UCSD-AML1 (cell line): ENCODE data around the gene BIN1.
A peak's percentile ranks its signal among the peaks of the same experiment; 100 is the strongest.
"Not testable (repeated sequence)": the region's sequence is repeated elsewhere in the genome, so short reads cannot be mapped to it uniquely, and the experiment has no call there.

Source experiments
- DNase-seq: peaks from one replicate; lab custom pipeline; 2025; ENCODE audit not compliant: unreplicated experiment; lab: John Stamatoyannopoulos, UW

BIN1 gene

DNA sequence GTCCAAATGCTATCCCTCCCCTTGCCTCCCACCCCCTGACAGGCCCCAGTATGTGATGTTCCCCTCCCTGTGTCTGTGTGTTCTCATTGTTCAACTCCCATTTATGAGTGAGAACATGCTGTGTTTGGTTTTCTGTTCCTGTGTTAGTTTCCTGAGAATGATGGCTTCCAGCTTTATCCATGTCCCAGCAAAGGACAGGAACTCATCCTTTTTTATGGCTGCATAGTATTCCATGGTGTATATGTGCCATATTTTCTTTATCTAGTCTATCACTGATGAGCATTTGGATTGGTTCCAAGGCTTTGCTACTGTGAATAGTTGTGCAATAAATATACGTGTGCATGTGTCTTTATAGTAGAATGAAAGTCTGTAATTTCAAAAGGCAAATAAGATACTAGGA, 78.2 kb downstream of the BIN1 start:
- DNase-seq, result not testable (repeated sequence)

DNA sequence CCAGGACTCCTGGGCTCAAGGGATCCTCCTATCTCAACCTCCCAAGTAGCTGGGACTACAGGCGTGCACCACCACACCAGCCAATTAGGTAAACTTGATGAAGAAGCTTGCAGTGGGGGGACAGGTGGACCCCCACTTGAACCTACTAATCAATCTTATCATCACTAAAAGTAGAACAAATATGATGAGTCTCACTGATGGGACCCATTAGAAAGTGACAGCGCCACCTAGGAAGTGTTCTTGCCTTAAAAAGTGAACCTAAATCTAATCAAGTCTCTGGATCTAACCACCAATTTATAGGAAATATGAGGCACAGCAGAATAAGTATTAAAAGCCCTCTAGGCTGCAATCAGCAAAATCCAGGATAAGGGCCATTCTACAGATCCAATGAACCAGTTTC, 79.2 kb downstream of the BIN1 start:
- no peak for DNase-seq

DNA sequence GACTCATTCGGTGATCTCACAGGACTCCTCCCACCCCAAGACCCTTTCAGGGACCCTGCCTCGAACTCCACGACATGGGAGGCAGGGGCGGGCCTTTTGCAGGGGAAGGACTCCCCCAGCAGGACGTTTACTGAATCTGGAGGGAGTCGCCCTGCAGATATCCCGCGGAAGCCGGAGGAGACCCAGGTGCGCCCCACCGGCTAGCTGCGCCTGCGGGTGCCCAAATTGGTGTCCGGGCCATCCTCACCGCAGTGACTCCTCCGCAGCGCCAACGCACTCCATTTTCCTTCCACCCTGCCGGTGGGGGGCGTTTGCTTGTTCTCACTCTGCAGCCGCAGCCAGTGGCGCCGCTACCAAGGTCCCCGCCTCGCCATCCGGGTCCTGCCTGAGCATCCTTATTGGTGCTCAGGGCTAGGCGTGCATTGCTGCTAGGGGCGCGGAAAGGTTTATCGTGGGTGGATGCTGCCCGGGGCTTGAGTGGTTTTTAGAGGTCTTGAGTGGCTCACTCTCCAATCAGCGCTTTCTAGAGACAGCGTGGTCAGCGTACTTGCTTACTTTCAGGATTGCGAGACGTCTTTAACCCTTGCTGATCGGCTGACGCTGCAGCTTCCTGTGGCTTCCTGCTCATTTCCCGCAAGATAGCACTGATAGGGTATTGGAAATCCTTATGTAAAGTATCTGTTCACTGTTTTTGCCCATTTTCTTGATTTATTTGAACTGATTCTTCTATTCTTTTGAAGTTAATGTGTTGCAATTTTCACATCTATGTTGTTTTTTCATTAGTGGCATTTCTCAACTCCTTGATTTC, 81.4 kb downstream of the BIN1 start:
- DNase-seq, result peak; percentile 69

DNA sequence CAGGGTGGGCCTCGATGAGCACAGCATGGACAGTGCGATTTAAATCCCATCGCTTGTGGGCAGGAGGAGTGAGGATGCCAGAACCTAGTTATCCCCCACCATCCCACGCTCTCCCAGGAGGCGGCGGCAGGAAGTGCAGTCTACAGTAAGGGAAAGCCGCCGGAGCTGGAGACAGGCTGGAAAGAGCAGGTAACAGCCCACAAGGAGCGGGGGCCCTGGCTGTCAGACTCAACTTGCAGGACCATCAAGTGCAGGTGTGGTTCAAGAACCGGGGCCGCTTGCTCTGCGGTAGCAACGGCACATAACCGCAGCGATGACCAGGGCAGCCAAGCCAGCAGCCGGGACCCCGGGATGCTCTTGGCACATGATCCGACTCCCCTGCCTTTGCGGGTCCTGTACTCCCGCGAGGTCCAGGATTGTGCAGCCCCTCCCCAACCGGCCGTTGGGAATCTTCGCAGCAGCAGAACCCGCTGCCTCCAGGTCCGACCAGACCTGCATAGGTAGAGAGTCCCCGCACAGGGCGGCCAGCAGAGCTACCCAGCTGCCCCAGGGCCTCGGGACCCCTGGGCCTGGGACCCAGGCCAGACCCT, 82.1 kb downstream of the BIN1 start:
- no peak for DNase-seq

DNA sequence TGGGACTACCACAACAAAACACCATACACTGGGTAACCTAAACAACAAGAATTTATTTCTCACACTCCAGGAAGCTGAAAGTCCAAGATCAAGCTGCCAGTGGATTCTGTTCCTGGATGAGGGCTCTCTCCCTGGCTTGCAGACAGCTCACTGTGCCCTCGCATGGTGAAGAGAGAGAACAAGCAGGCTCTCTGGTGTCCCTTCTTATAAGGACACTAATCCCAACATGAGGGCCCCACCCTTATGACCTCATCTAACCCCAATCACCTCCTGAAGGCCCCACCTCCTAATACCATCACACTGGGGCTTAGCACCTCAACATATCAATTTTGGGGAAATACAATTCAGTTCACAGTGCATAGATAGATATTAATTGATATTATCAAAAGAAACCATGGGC, 83.5 kb downstream of the BIN1 start:
- DNase-seq, result no peak

DNA sequence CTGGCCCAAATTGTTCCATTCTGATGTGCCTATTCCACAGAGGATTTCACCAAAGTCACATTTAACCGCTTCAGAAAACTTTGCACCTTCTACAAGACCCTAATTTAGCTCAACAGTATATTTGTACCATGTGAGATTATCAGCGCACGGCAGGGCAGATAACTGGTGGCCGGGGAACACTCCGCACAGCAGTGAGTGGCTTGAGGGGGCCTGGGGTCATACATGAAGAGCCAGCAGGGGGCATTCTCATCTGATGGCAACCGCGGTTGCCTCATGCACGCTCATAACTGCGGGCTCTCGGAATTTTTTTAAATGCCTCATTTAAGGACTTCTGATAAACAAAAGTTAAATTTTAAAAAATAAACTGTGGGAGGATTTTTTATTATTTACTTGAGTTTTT, 84.1 kb downstream of the BIN1 start:
- DNase-seq, result no peak

DNA sequence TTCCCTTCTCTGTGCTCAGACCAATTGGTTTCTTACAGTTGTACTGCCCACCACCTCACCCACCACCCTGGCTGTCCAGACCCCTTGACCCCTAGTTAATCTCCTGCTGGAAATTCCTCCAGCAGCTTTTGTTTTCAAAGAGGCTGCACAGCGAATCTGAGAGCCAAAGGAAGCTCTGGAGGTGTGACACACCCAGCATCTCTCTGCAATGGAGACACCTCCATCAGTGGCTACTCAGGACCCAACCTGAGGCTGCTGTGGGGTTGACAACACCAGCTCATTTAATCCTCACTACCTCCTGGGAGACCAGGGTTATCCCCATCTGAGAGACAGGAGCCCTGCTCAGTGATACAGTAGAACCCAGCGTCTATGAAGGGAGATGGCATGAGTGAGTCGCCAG, 86.4 kb downstream of the BIN1 start:
- DNase-seq, result no peak

DNA sequence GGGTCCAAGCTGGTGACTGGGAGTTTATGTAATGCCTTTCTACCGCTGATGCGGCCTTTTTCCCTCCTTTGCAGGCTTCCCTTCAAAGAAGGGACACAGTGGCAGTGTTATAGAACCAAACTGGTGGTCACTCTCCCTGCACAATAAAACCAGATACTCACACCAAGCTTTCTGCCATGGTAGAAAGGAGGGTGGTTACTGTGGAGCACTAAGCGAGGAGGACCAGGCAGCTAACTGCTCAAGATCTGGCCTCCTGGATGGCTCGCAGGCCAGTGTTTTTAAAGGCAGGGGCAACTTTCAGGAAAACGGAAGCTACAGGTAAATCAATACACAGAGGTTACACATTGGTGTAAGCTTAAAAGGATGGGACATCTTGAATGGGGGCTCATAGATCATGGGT, 89.4 kb downstream of the BIN1 start:
- DNase-seq, result no peak

DNA sequence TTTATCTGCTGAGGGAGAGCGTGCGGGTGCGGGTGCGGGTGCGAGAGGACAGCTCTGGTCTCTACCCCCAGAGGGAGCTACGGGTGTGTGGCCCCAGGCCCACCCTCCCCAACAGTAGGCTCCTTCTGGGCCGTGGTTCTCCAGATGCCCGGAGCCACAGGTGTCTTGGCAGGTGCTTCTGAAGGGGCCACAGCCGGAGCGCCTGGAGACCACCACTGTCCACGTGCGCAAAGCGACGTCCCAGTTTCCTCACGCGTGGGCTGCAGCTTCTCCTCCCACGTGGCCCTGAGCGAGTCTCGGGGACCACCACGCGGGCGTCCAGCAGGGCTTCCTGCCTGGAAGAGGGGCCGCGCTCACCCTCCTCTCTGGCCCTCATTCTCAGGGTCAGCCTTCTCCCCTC, 90.6 kb downstream of the BIN1 start:
- DNase-seq, result no peak

DNA sequence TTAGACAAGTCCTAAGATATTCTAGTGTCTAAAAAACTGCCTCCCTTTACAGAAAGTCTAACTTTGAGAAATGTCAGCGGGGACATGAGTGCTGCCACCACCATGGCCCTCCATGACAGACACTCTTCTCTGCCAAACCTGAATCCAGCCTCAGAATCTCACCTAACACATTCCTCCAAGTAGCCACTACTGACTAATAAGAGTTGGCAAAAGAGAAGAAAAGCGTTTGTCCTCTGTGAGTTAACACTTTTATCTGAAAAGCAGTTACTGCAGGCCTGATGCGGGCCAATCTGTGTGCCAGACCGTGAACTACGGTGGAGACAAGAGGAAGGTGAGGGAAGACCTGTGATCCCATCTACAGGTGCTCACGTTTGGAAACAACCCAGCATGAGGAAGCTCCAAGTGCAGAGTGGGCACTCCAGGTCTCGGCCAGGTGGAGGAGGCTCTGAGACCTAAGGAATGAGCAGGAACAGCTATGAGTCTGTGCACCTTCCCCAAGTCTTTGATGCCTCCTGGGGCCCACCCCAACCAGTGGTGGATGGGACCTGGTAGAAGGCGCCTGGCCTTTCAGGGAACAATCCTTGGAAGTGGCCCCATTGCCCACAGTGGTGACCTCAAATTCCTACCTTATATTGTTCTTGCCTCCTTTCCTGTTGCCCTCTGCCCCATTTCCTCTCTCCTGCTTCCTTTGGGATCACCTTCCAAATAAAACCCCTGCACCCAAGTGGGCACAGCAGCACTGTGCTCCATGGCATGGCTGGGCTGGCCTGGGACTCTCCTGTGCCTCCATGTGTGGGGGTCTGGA, 91.6 kb downstream of the BIN1 start:
- DNase-seq, result no peak

DNA sequence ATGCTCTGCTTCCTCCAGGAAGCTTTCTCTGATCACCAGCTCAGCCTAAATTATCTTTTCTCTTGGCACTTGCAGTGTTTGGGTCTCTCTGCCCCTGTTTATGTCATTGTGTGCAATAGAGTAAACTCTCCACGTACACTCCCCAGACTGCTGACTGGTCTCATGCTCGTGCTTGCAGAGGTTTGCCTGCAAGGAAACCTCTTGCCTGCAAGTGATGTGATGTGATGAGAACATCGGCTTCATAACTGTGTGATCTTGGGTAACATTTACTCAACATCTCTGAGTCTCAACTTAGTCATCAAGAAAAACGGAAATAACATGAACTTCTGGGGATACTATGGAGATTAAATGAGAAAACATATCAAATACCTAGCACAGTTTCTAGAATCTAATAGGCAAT, 92.3 kb downstream of the BIN1 start:
- no peak for DNase-seq

DNA sequence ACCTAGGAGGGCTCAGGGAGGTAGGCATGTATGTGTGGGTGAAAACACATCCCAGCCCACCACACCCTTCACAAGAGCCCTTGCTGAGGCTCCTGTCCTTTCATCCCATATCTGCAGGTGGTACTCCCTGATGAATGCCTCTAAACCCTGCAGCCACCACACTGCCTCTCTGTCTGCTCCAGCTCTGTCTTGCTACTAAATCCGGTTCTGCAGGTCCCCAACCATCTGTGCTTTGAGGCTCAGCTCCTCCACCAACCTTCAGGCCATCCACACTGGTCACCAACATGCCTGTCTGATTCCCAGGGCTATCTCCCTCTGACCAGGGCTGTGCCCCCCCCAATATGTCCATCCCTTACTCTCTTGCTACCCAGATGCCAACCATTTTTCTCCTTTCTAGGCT, 92.7 kb downstream of the BIN1 start:
- no peak for DNase-seq

DNA sequence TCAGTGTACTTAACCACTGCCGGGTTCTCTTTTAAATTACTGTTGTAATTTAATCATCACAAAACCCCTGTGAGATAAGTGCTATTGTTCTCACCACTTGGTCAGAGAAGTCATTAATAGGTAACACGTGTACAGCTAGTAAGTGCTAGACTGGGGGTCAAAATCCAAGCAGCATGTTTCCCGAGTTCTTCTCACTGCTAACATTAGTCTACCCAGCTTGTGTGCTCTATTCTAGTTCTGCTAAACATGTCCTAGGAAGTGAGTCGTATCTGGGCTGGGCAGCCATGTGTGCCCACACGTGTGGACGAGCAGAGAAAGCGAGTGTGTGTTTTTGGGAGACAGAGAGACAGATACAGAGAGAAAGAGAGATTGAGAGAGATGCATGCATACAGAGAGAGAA, 94.1 kb downstream of the BIN1 start:
- DNase-seq, result no peak

DNA sequence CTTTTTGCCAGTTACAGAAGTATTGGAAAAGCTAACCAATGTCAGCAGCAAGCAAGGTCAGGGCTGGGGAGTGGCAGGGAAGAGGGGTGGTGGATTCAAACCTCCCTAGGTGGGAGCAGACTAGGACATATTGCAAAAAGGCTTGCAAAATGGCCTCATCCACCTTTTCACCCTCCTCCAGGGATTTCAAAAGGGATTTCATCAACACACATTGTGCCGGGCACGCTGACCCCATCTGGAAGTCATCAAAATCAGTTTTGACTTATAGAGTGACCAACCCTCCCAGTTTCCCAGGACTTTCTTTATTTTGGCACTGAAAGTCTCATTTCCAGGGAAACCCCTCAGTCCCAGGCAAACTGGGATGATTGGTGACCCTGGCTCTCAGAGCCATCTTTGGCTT, 94.7 kb downstream of the BIN1 start:
- DNase-seq, result no peak

DNA sequence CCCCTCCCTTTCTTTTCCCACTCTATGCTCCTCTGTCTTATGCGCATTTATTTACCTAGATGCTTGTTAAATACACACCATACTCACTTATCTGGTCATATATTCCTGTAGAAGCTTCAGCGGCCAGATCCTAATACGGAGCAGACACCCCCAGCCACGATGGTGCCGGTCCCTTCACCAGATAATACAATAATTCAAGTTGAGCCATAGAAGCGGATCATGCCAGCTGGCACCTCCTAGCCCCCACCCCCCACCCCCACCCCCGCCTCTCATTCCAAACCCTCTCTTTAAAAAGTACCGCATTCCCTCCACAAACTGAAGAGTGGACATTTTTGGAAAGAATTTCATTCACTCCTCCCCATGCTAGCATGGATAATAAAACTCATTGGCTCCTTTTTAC, 95.2 kb downstream of the BIN1 start:
- no peak for DNase-seq

DNA sequence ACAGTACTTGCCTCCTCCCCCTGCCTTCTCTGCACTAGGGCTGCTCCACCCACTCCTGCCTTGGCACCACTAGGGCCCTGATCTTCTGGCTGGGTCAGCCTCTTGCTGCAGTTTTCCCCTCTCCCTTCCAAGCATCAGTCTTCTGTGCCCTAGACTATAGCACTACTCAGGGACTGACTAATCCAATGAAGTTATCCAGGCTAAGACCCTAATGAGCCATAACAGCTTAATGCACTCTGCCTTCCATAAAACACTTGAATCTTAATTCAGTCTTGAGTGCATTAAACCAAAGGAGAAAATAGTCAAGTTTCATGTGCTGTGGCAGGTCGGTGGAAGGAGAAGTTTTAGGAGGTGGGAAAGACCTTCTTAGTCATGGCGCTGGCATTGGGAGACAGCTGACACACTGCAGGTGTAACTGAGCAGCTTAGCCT, 95.7 kb downstream of the BIN1 start:
- DNase-seq, result no peak

DNA sequence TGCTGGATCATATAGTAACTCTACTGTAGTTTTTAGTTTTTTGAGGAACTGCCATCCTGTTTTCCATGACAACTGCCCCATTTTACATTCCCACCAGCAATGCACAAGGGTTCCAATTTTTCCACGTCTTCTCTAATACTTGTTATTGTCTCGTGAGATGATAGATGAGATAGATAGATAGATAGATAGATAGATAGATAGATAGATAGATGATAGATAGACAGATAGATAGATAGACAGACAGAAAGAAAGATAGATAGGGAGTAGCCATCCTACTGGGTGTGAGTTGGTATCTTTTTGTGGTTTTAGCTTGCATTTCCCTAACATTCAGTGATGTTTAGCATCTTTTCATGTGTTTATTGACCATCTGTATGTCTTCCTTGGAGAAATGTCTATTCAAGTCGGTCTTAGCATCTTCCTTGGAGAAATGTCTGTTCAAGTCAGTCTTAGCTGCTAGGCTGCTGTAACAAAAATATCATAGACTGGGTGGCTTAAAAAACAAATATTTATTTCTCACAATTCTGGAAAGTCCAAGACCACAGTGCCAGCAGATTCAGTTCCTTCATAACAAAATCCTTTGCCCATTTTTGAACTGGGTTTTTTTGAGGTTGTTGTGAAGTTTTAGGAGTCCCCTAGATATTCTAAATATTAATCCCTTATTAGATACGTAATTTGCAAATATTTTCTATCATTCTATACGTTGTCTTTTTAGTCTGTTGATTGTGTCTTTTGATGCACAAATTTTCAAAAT, 98.5 kb downstream of the BIN1 start:
- no peak for DNase-seq

DNA sequence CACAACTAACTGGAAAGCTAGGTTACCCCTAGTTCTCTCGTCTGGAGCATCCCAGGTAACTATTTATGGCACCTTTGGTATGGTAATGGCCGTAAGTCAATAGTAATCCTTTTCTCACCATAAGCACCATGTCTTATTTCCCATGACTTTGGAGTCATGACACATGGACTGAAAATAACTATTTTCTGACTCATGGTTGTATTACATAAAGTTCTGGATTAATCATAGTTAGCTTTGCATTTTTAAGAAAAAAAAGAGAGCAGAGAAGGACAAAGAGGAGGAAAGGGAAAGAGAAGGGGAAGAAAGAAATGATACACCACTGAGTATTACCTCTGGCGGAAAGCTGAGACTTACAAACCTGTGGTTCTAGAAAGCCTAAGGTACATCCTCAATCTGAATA, 99.3 kb downstream of the BIN1 start:
- no peak for DNase-seq

DNA sequence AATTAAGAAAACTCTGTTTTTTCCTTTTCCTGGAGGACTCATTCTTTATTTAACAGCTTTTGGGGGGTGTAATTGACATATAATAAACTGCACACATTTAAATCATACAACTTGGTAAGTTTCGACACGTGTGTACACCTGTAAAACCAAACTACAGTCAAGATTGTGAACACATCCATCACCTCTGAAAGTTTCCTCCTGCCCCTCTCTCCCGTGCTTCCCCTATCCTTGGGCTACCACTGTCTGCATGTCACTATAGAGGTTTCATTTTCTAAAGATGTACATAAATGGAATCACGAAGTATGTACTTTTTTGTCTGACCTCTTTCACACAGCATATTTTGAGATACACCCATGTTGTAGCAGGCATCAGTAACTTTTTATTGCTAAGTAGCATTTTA, 100.0 kb downstream of the BIN1 start:
- no peak for DNase-seq

DNA sequence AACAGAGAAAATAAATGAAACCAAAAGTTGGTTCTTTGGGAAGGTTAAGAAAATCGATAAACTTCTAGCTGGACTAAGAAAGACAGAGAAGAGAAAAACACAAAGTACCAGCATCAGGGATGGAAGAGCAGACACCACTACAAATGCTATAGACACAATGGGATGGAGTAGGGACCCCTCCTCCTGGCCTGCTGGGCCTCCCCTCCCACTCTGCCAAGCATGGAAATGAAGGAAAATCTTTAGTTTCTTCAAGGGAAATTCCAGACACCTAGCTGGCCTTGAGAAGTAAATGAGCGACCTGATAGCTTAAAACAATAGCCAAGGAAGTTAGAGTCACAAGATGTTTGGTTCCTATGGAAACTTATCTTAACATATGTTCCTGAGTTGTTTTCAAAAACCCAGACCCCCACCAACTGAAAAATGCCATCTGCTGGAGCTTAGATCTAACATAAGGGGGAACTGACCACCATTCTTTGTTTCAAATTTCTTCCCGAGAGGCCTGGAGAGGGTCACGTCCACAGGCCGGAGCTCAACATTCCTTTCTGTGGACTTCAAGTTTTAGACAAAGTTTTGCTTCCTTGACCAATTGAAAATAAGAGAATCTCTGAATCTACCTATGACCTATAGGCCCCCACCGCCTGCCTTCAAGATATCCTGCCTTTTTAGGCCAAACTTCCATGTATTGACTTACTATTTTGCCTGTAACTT, 101.9 kb downstream of the BIN1 start:
- DNase-seq, result no peak
